DOHH2 (cell line): ENCODE results near the gene AGRN.
A peak's percentile ranks its signal among the peaks of the same experiment; 100 is the strongest.
"Not testable (repeated sequence)": the region's sequence is repeated elsewhere in the genome, so short reads cannot be mapped to it uniquely, and the experiment has no call there.

ENCODE experiments used
- H3F3A ChIP-seq: fragments of 200-600 bp; sonication (generic), shearing (Covaris generic); 2 replicates; pipeline ENCODE4 v1.6.0; 2016; ENCODE audit warnings: antibody characterized with exemption, mild to moderate bottlenecking; ENCODE audit not compliant: control insufficient read depth, insufficient read depth
- H3K27ac ChIP-seq: fragments of 200-600 bp; sonication (generic); 2 replicates; pipeline ENCODE4 v1.5.1; 2014; ENCODE audit warnings: low read depth, mild to moderate bottlenecking, low read length, moderate library complexity
- H3K27me3 ChIP-seq: fragments of 200-600 bp; sonication (generic); 2 replicates; pipeline ENCODE4 v1.6.1; 2014; ENCODE audit warnings: mild to moderate bottlenecking, low read length, mixed read lengths; ENCODE audit not compliant: control insufficient read depth
- H3K36me3 ChIP-seq: fragments of 200-600 bp; sonication (generic); 2 replicates; pipeline ENCODE4 v1.6.1; 2014; ENCODE audit warnings: mild to moderate bottlenecking, low read length, moderate library complexity, mixed read lengths; ENCODE audit not compliant: control insufficient read depth
- H3K4me1 ChIP-seq: fragments of 200-600 bp; sonication (generic); 2 replicates; pipeline ENCODE4 v1.6.1; 2014; ENCODE audit warnings: mild to moderate bottlenecking, low read length, mixed read lengths; ENCODE audit not compliant: control insufficient read depth
- H3K4me2 ChIP-seq: fragments of 200-600 bp; sonication (generic); 2 replicates; pipeline ENCODE4 v1.6.0; 2014; ENCODE audit warnings: mild to moderate bottlenecking, low read length, moderate library complexity
- H3K4me3 ChIP-seq: fragments of 200-600 bp; sonication (generic); 2 replicates; pipeline ENCODE4 v1.5.1; 2014; ENCODE audit warnings: mild to moderate bottlenecking, low read length, mixed read lengths
- H3K79me2 ChIP-seq: fragments of 200-600 bp; sonication (generic); 2 replicates; pipeline ENCODE4 v1.6.1; 2014; ENCODE audit warnings: mild to moderate bottlenecking, low read length, mixed read lengths; ENCODE audit not compliant: control insufficient read depth
- H3K9me2 ChIP-seq: fragments of 200-600 bp; sonication (generic); replicated peaks from 2 replicates; pipeline ENCODE4 v1.6.1; 2014; ENCODE audit warnings: mild to moderate bottlenecking, low read length, mixed read lengths; ENCODE audit not compliant: control insufficient read depth
- H3K9me3 ChIP-seq: fragments of 200-600 bp; sonication (generic); 2 replicates; pipeline ENCODE4 v1.6.1; 2014; ENCODE audit warnings: antibody characterized with exemption, low read length, mixed read lengths; ENCODE audit not compliant: control insufficient read depth, insufficient read depth
- H4K20me1 ChIP-seq: fragments of 200-600 bp; sonication (generic); 2 replicates; pipeline ENCODE4 v1.6.0; 2014; ENCODE audit warnings: low read depth, mild to moderate bottlenecking, antibody characterized with exemption, low read length, moderate library complexity; ENCODE audit not compliant: control insufficient read depth, insufficient read depth
- CTCF ChIP-seq: fragments of 200-600 bp; sonication (generic); IDR thresholded peaks from one replicate; pipeline ENCODE4 v1.5.1; 2014; ENCODE audit warnings: antibody characterized with exemption, mild to moderate bottlenecking, low read depth, low read length; ENCODE audit not compliant: poor library complexity, severe bottlenecking
- EZH2phosphoT487 ChIP-seq: fragments of 200-600 bp; sonication (generic); IDR thresholded peaks from 2 replicates; pipeline ENCODE4 v1.6.1; 2017; ENCODE audit warnings: borderline replicate concordance, mild to moderate bottlenecking, antibody characterized with exemption, low read length, moderate library complexity, mixed read lengths

The AGRN gene

GRCh38 chr1:1092894-1093609 is 73.1 kb downstream of the AGRN start:
- Histone ChIP-seq H3K27ac (no peak overlapping the region), H3F3A (peaks cover 10% of the 10 kb centered on the region; the same call in 1 of the 2 replicates), H3K9me2 (no peaks in the 10 kb centered on the region), H3K4me3 (no peak overlapping the region), H3K4me2 (peak overlapping the region; percentile 45), H4K20me1 (peaks cover 4% of the 10 kb centered on the region; the same call in 1 of the 2 replicates), H3K9me3 (no peaks in the 10 kb centered on the region), H3K79me2 (no peaks in the 10 kb centered on the region), H3K4me1 (peaks cover 19% of the 10 kb centered on the region), H3K36me3 (no peaks in the 10 kb centered on the region), H3K27me3 (no peaks in the 10 kb centered on the region)
- TF ChIP-seq CTCF (no peak), EZH2phosphoT487 (no peak)

DNA sequence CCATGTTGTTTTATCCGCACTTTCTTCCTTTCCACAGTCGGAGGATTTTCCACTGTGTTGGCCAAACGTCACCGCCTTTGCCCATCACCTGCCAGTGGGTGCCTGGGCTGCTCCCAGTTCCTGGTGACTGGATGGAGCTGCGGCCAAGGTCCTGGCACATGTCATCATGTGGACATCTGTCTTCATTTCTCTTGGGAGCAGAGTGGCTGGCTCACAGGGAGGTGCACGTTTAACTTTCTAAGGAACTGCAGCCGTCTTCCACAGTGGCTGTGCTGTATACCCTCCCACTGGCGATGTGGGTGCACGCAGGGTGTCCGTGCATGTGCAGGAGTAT is 73.7 kb downstream of the AGRN start:
- TF ChIP-seq EZH2phosphoT487 (no peak), CTCF (no peak)
- peak overlapping the region; percentile 45 for H3K4me2 ChIP-seq

GRCh38 chr1:1094981-1095380 is 75.1 kb downstream of the AGRN start:
- Histone ChIP-seq H3K36me3 (no peaks in the 10 kb centered on the region), H3F3A (peaks cover 10% of the 10 kb centered on the region; the same call in 1 of the 2 replicates), H3K4me1 (peaks cover 24% of the 10 kb centered on the region), H3K27me3 (no peaks in the 10 kb centered on the region), H4K20me1 (peaks cover 4% of the 10 kb centered on the region; the same call in 1 of the 2 replicates), H3K79me2 (no peaks in the 10 kb centered on the region), H3K9me3 (peaks cover 5% of the 10 kb centered on the region), H3K9me2 (no peaks in the 10 kb centered on the region), H3K27ac (no peak overlapping the region), H3K4me3 (no peak overlapping the region), H3K4me2 (no peak overlapping the region)
- TF ChIP-seq CTCF (no peak), EZH2phosphoT487 (no peak)

More for the DNA sequence above, 73.7 kb downstream of the AGRN start:
- no peaks in the 10 kb centered on the region for H3K9me2 ChIP-seq
- H3K4me3 ChIP-seq: no peak overlapping the region
- peaks cover 4% of the 10 kb centered on the region; the same call in 1 of the 2 replicates for H4K20me1 ChIP-seq
- no peaks in the 10 kb centered on the region for H3K79me2 ChIP-seq
- no peaks in the 10 kb centered on the region for H3K9me3 ChIP-seq
- no peak overlapping the region for H3K27ac ChIP-seq
- peaks cover 24% of the 10 kb centered on the region for H3K4me1 ChIP-seq
- no peaks in the 10 kb centered on the region for H3K27me3 ChIP-seq
- no peaks in the 10 kb centered on the region for H3K36me3 ChIP-seq
- peaks cover 10% of the 10 kb centered on the region; the same call in 1 of the 2 replicates for H3F3A ChIP-seq

DNA sequence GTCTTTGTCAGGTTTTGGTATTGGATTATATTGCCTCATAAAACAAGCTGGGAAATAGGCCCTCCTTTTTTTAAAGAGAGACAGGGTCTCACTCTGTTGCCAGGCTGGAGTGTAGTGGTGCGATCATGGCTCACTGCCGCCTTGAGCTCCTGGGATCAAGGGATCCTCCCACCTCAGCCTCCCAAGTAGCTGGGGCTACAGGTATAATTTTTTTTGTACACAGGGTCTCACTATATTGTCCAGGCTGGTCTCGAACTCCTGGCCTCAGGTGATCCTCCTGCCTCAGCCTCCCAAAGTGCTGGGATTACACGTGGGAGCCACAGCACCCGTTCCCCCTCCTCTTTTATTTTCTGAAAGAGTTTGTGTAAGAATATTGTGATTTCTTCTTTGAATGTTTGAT is 76.2 kb downstream of the AGRN start:
- not testable (repeated sequence) for H4K20me1 ChIP-seq, H3F3A ChIP-seq, H3K79me2 ChIP-seq, H3K4me3 ChIP-seq, H3K27ac ChIP-seq, H3K4me2 ChIP-seq, H3K27me3 ChIP-seq, H3K9me2 ChIP-seq, H3K36me3 ChIP-seq
- H3K9me3 ChIP-seq: peaks cover 11% of the 10 kb centered on the region
- H3K4me1 ChIP-seq: peaks cover 24% of the 10 kb centered on the region
